ENCODE measurements around the gene TNFRSF1A. TPM values are rescaled to one million over a fixed set of nuclear protein-coding genes. Genes with fewer than 3 reads are reported as not detected.

TNFRSF1A gene
- total and polyA plus RNA-seq, 11 donors = 23.7 to 141 (median 54.2) TPM

DNA sequence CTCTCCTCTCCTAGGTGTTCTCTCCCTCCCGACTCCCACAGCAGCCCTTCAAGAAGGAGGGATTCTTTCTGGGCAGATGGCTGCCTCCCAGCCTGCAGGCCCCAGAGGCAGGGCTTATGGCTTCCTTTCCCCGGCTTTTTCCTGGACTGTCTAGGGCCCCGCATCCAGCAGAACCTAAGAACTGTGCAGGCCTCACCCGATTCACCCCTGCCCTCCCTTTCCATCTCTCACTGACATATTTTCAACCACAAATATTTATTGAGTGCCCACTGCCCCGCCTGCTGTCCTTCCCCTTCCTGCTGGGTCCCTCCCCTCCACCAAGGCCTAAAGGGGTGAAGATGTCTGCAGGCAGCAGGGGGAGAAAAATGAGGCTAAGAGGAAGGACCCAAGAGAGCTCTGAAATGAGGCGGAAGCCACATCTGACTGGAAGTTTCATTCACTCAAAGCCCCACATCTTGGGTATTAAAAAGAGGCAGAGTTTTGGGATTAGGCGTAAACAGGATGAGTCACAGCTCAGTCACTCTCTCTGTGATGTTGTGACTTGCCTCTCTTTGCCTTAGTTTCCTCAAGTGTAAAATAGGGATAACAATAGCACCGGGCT, 30.6 kb upstream of the TNFRSF1A start:
- Histone ChIP-seq H3K4me3 (no peak overlapping the region), H3K9me3 (no peaks in the 10 kb centered on the region), H3K4me1 (peaks cover 0 to 48% (median 19%) of the 10 kb centered on the region in 12 donors), H3K27ac (peak overlapping the region in 5 of 12 donors; percentile 22 to 76 (median 48)), H3K27me3 (no peaks in the 10 kb centered on the region), H3K36me3 (no peaks in the 10 kb centered on the region)
- peak in 1 of 4 donors; percentile 13 for ATAC-seq
- intact Hi-C loops (cut with DNase I) = loop anchor here in 2 of 10 donors (5.0 kb wide), 2 partner anchors 40 to 45 kb away; no protein-coding TSS in a partner anchor
- no peak for TF ChIP-seq POLR2A (IDR thresholded peaks at IDR 0.05)
- TF ChIP-seq CTCF (IDR thresholded peaks at IDR 0.05) = no peak
- WGBS, 4 donors = 57 to 69% (median 61%) methylated on average over 8 of the region's 8 CpGs
- DNase-seq = no peak

DNA sequence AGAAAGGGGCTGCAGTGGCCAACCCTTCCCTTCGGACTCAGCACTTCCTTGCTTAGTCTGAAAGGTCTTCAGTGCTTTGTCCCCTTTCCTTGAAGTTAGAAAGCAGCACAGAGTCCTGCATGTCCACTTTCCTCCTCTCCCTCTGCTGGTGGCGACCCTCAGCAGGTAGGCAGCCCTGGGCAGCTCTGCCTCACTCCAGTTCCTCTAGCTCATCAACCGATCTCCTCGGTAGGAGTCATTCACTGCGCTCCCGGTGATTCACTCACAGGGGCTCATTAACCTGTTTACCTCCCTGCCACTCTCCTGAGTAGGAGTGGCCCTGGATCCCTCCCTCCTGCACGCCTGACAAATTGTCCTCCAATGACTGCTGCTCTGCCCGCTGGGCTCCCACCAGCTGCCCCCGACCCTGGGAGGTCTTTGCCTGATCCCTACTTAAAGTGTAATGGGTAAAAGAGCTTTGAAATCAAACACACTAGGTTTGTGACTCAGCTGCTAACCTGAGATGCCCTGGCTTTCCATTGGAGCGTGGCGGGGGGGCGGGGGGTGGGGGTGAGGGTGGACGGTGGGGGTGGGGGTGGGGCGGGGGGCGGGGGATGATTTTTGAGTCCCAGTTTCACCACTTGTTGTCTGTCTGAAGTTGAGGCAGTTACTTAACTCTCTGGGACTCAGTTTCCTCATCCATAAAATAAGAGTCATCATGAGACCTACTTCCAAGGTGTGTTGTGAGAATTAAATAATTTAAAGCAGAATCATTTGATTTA, 29.3 kb upstream of the TNFRSF1A start:
- no peaks in the 10 kb centered on the region for H3K9me3 ChIP-seq
- intact Hi-C loops (cut with DNase I) = loop anchor here in 2 of 10 donors (5.0 kb wide), 2 partner anchors 39 to 44 kb away; no protein-coding TSS in a partner anchor
- no peak overlapping the region for H3K4me3 ChIP-seq
- ATAC-seq (no peak), DNase-seq (no peak)
- no peak for TF ChIP-seq POLR2A (IDR thresholded peaks at IDR 0.05)
- TF ChIP-seq CTCF (IDR thresholded peaks at IDR 0.05) = no peak
- H3K36me3 ChIP-seq = no peaks in the 10 kb centered on the region
- WGBS, 4 donors = 54 to 77% (median 65%) methylated on average over 14 to 15 of the region's 15 CpGs
- peaks cover 0 to 42% (median 6%) of the 10 kb centered on the region in 12 donors for H3K4me1 ChIP-seq
- H3K27me3 ChIP-seq = no peaks in the 10 kb centered on the region
- no peak overlapping the region for H3K27ac ChIP-seq

DNA sequence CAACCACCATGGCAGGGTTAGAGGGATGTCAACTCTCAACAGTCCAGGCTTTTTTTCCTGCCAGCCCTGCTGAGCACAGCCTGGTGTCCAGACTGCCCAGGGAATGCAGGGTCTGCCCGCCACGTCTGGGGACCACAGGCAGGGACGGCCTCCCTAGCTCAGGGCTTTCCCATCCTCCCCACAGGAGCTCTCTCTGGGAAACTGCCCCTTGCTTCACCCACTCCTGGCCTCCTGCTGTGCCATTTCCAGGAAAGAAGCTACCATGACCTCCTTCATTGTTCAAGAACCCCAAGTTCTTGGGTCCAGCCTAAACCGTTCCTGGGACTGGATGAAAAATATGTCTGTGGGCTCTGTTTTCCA, 28.7 kb upstream of the TNFRSF1A start:
- DNase-seq = peak in 2 of 5 donors; percentile 3 to 13
- Histone ChIP-seq H3K4me3 (no peak overlapping the region), H3K27me3 (no peaks in the 10 kb centered on the region), H3K9me3 (no peaks in the 10 kb centered on the region), H3K36me3 (no peaks in the 10 kb centered on the region), H3K4me1 (peaks cover 0 to 36% (median 2%) of the 10 kb centered on the region in 12 donors), H3K27ac (no peak overlapping the region)
- ATAC-seq = no peak
- intact Hi-C loops (cut with DNase I) = loop anchor here in 2 of 10 donors (5.0 kb wide), 2 partner anchors 38 to 43 kb away; no protein-coding TSS in a partner anchor
- 75 to 98% (median 92%) methylated on average over 4 of the region's 4 CpGs for WGBS, 4 donors
- no peak for TF ChIP-seq CTCF (IDR thresholded peaks at IDR 0.05)
- no peak for TF ChIP-seq POLR2A (IDR thresholded peaks at IDR 0.05)

DNA sequence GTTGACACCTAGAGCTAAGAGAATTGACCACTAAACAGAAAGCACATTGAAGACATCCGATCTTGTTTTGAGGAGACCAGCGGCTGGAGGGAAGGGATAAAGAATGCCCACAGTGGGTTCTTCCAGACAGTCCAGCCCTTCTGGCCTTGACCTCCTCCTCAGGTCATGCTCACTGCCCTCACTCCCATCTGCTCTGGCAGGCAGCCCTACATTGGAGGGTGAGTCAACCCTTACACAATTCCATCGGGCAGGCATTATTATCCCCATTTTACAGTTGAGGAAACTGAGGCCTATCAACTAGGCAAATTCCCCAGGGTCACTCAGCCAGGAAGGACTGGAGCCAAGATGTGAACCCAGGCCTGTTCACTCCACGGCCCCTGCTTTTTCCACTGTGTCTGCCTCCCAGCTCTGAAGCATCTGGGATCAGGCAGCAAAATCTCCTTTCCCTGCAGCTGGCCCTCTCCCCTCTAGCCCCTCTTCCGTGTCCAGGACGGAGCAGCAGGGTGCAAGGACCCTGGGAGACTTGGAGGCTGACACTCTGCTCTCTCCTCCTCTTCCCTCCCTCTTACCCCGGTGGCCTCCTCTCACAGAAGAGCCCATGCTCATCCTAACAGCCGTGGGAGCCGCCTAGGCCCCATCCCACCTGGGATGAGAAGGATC, 28.2 kb upstream of the TNFRSF1A start:
- Histone ChIP-seq H3K27ac (no peak overlapping the region), H3K9me3 (no peaks in the 10 kb centered on the region), H3K4me3 (no peak overlapping the region), H3K36me3 (no peaks in the 10 kb centered on the region), H3K27me3 (no peaks in the 10 kb centered on the region), H3K4me1 (peaks cover 0 to 36% (median 2%) of the 10 kb centered on the region in 12 donors)
- TF ChIP-seq POLR2A (IDR thresholded peaks at IDR 0.05) = no peak
- WGBS, 4 donors = 92 to 96% (median 93%) methylated on average over 9 of the region's 9 CpGs
- intact Hi-C loops (cut with DNase I) = loop anchor here in 3 of 10 donors (5.0 kb wide), 2 partner anchors 38 to 43 kb away; no protein-coding TSS in a partner anchor
- ATAC-seq (no peak), DNase-seq (peak in 2 of 5 donors; percentile 4 to 15)
